AG04450 (cell line): ENCODE data around the gene COASY. TPM values are rescaled to one million over a fixed set of nuclear protein-coding genes. Genes with fewer than 3 reads are reported as not detected.
A peak's percentile ranks its signal among the peaks of the same experiment; 100 is the strongest.

Experiments used
- CTCF ChIA-PET: fragments of 300-600, 350-600 bp; formaldehyde crosslinking; extraction: SDS; loops from one replicate; lab custom pipeline; 2022; ENCODE audit warnings: antibody characterized with exemption, inconsistent platforms; lab: Charles Lee
- POLR2A ChIA-PET: fragments of 350-600 bp; formaldehyde crosslinking; extraction: SDS; loops from one replicate; lab custom pipeline; 2021; ENCODE audit warnings: antibody characterized with exemption, inconsistent platforms; lab: Yijun Ruan, JAX
- DNase-seq: peaks from one replicate; pipeline ENCODE4 v3.0.0-alpha.2; 2011; ENCODE audit warnings: low read depth, low spot score
- H3K27ac ChIP-seq: one replicate; pipeline ENCODE4 v1.5.1; 2012; ENCODE audit warnings: low read depth, low read length, control low read depth
- H3K27me3 ChIP-seq: one replicate; pipeline ENCODE4 v1.6.0; 2012; ENCODE audit warnings: low read length; ENCODE audit not compliant: control insufficient read depth, insufficient read depth
- H3K4me3 ChIP-seq: 2 replicates; pipeline ENCODE4 v1.5.1; 2011; ENCODE audit warnings: mild to moderate bottlenecking, low read depth, low read length, control low read depth
- H3K9me3 ChIP-seq: 2 replicates; pipeline ENCODE4 v1.5.1; 2012; ENCODE audit warnings: low read length; ENCODE audit not compliant: control insufficient read depth, insufficient read depth
- polyA plus RNA-seq: library from polyadenylated mRNA; depleted of rRNA; stranded (reverse); fragments of >200 nt; gene quantifications from 2 replicates; pipeline ENCODE4 v1.2.3, GENCODE V29; 2011
- TF ChIP-seq, protein P1 (sequence below): IDR thresholded peaks from 2 replicates; pipeline ENCODE4 v1.5.1; 2011; ENCODE audit warnings: low read depth, low read length, control low read depth, inconsistent platforms

Gene COASY
- polyA plus RNA-seq, 1 experiment, result 29.4 TPM

DNA sequence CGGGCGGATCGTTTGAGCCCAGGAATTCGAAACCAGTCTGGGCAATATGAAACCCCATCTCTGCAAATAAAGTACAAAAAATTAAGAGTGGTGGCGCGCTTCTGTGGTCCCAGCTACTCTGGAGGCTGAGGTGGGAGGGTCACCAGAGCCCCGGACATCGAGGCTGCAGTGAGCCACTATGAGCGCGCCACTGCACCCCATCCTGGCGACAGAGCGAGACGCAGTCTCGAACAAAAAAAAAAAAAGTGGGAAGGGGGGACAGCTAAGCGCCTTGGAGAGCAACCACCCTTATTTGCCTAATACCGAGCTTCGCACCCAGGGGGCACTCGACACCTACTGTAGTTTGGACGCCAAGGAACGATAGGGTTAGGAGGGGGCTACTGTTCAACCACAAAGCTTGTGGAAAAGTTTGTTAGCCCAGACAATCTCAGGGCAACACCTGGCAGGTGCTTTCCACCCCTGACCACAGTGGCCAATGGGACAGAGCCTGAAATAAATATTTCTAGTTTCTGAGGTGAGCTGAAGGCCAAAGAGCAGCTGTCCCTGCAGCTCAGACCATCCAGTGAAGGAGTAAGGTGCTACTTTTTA lies 16.4 kb downstream of the COASY start:
- H3K9me3 ChIP-seq, result no peaks in the 10 kb centered on the region
- POLR2A ChIA-PET, result interaction anchor here (0.5 to 2.4 kb wide), 11 partner anchors 11 to 246 kb away, joined by 3 to 7 read pairs (median 3); partner anchors contain the start of genes BECN1, PLEKHH3 and VPS25
- DNase-seq, result no peak
- H3K4me3 ChIP-seq, result peak overlapping the region; percentile 90
- CTCF ChIA-PET, result interaction anchor here (0.5 to 2.7 kb wide), 41 partner anchors 9 to 614 kb away, joined by 3 to 30 read pairs (median 4); partner anchors contain the start of genes CCR10, COASY, PLEKHH3 and VPS25
- H3K27me3 ChIP-seq, result no peaks in the 10 kb centered on the region
- peak overlapping the region; percentile 2 for H3K27ac ChIP-seq
- TF ChIP-seq, protein P1, sequence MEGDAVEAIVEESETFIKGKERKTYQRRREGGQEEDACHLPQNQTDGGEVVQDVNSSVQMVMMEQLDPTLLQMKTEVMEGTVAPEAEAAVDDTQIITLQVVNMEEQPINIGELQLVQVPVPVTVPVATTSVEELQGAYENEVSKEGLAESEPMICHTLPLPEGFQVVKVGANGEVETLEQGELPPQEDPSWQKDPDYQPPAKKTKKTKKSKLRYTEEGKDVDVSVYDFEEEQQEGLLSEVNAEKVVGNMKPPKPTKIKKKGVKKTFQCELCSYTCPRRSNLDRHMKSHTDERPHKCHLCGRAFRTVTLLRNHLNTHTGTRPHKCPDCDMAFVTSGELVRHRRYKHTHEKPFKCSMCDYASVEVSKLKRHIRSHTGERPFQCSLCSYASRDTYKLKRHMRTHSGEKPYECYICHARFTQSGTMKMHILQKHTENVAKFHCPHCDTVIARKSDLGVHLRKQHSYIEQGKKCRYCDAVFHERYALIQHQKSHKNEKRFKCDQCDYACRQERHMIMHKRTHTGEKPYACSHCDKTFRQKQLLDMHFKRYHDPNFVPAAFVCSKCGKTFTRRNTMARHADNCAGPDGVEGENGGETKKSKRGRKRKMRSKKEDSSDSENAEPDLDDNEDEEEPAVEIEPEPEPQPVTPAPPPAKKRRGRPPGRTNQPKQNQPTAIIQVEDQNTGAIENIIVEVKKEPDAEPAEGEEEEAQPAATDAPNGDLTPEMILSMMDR, result peak; percentile 84

DNA sequence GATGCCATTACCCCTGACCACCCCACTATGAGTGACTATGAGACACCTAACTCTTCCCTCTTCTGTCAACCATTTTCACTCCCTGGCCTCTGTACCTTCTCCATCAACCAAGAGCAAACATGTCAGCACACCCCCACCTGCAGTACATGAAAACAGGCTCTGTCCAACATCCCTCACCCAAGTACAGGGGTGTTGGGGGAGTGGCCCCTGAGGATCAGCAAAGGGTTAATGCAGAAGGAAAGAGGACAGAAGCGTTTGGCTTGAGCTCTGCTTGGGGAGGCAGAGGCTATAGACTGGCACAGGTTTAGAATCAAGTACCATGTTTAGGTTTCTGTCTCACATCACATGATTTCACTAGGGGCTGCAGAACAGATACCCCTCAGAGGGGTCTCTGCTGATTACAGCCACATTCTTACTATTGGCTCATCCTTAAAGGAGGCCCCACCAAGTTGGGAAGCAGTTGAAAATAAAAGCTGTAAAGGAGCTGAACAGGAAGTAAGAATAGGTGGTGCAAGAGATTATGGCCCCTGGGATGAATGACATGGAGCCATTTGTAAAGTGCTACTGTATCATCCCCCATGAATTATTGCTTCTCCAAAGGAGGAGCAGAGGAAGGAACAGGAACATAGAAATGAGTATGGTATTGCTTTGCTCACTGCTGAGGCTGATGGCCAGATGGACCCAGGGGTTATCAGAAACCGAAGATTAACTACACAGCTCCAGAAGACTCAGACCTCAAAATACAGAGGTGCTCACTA lies 18.0 kb downstream of the COASY start:
- Histone ChIP-seq H3K9me3 (no peaks in the 10 kb centered on the region), H3K27me3 (no peaks in the 10 kb centered on the region), H3K4me3 (no peak overlapping the region), H3K27ac (no peak overlapping the region)
- POLR2A ChIA-PET, result no interaction called here
- TF ChIP-seq, protein P1, result no peak
- DNase-seq, result no peak
- CTCF ChIA-PET, result interaction anchor here (0.8 to 2.7 kb wide), 2 partner anchors 9 to 98 kb away, joined by 3 to 30 read pairs; partner anchors contain the start of gene PLEKHH3

DNA sequence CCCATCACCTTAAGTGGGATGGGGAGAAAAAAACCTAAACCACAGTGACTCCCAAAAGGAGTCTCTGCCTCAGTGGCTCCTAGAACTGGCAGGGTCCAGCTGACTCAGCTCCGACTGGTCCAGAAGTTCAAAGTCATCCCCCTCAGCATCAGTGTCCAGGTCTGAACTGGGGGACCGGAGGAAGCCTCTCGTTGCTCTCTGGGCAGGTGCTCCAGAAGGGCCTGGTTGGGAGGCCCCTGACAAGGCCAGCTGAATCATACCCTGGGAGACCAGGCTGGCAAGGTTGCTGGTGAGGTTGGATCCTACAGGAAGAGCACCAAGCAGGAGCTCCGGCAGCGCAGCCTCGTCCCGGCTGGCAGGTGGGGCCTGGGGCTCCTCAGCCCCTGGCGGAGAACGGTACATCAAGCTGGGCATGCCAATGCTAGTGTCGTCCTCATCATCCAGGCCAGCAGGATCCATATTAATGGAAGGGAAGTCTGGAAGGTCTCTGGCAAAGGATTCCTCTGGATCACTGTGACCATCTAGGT lies 19.9 kb downstream of the COASY start:
- ChIA-PET POLR2A (interaction anchor here (0.6 kb wide), 1 partner anchor 202 kb away, joined by 3 read pairs; no protein-coding TSS in a partner anchor), CTCF (interaction anchor here (0.9 kb wide), 1 partner anchor 102 kb away, joined by 3 read pairs; no protein-coding TSS in a partner anchor)
- DNase-seq, result no peak
- H3K4me3 ChIP-seq, result no peak overlapping the region
- no peaks in the 10 kb centered on the region for H3K9me3 ChIP-seq
- TF ChIP-seq, protein P1, result no peak
- no peaks in the 10 kb centered on the region for H3K27me3 ChIP-seq
- no peak overlapping the region for H3K27ac ChIP-seq

DNA sequence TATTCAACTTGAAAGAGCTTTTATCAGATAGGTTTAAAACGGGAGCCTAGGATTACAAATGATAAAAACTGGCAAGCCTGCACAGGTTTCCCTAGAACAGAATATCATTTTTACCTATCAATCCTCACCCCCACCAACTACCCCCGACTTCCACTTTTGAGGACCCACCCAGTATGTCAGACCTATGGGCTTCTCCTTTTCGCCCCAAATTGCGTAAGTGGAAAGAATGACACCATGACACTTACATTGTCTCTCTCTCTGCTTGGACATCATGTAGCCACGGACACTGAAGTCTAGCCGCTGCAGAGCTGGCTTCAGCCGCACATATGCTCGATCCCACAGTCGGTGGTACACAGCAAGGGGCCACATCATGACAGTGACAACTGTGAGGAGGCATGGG lies 22.9 kb downstream of the COASY start:
- POLR2A ChIA-PET, result no interaction called here
- TF ChIP-seq, protein P1, result no peak
- CTCF ChIA-PET, result no interaction called here
- Histone ChIP-seq H3K27ac (no peak overlapping the region), H3K4me3 (no peak overlapping the region), H3K9me3 (no peaks in the 10 kb centered on the region), H3K27me3 (no peaks in the 10 kb centered on the region)
- DNase-seq, result no peak
